ENCODE measurements around the gene RUSC2.
"Not testable (repeated sequence)": the region's sequence is repeated elsewhere in the genome, so short reads cannot be mapped to it uniquely, and the experiment has no call there.

Gene RUSC2

DNA sequence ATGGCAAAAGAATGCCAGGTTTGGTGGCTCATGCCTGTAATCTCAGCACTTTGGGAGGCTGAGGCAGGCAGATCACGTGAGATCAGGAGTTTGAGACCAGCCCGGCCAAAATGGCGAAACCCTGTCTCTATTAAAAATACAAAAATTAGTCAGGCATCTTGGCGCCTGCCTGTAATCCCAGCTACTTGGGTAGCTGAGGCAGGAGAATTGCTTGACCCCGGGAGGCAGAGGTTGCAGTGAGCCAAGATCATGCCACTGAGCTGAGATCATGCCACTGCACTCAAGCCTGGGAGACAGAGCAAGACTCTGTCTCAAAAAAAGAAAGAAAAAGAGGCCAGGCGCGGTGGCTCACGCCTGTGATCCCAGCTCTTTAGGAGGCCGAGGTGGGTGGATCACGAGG is 8.3 kb downstream of the RUSC2 start:
- not testable (repeated sequence) for DNase-seq

- DNase-seq: no peak
Measured at GRCh38 chr9:35499029-35499700, 9.3 kb downstream of the RUSC2 start.

GRCh38 chr9:35499701-35500030 is 9.8 kb downstream of the RUSC2 start:
- no peak for DNase-seq

DNA sequence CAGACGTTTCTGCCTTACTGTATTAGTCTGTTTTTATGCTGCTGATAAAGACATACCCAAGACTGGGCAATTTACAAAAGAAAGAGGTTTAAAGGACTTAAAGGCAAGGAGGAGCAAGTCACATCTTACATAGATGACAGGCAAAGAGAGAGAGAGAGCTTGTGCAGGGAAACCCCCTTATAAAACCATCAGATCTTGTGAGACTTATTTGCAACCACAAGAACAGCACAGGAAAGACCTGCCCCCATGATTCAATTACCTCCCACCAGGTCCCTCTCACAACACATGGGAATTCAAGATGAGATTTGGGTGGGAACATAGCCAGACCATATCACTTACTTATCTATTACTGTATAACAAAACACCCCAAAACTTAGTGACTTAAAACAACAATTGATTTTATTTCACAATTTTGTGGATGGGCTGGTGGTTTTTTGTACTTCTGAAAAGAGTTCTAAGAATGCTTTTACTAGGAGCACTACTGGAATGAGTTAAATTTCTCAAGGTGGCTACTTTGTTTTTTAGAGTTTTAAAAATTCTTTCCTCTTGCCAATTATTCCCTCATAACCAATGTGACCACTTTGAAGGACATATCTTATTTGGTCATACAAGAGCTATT is 10.3 kb downstream of the RUSC2 start:
- no peak for DNase-seq

- no peak for DNase-seq
Measured at GRCh38 chr9:35501946-35502345, 12.0 kb downstream of the RUSC2 start.

DNA sequence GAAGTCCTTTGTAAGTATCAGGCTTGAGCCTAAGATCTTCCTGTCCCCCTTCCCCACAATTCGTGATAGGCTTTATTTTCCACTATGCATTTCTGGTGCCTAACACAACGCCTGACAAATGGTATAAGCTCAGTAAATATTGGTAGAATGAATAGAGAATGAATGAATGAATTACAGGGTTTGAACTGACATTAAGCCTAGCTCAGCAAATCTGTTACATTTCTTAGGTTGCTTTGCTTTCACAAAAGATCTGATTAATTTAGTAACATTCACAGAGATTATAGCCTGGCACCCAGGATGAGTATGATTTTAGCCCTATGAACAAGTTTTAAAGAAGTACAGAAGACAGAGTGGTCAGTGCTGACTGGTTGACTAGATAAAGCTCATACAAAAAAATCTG is 16.4 kb downstream of the RUSC2 start:
- no peak for DNase-seq

- DNase-seq: no peak
Measured at GRCh38 chr9:35508069-35508468, 18.2 kb downstream of the RUSC2 start.

DNA sequence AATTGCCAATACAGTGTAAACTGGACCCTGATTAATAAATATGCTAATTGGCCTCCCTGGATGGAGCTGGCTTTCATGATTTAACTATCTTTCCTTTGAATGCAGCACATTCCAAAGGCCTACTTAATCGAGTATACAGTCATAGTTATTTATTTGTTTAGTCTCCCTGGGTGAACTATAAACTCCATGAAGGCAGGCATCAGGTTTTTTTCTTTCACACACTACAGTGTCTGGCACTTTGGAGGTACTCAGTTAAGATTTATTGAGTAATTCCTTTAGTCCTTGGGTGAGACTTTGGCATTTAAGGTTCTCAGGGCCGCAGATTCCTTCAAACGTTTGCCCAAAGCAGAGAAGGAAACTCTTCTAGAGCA is 20.5 kb downstream of the RUSC2 start:
- DNase-seq: no peak

- DNase-seq: no peak
Measured at GRCh38 chr9:35510754-35511428, 21.0 kb downstream of the RUSC2 start.

DNA sequence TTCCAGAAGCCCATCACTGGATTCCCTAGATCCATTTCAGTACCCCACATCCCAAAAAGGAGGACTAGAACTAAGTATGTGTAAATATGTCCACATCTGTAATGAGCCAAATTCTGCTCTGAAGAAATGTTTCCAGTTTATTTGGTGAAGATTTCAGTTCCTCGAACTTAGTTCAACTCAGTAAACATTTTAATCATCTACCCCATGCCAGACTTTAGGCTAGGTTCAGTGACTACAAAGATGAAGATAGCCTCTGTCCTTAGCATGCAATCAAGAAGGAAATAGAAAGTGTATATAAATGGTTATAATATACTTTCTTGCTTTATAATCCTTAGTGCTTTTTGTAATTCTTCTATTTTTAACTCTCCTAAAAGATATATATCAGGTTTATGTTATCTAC is 21.5 kb downstream of the RUSC2 start:
- DNase-seq: no peak

DNA sequence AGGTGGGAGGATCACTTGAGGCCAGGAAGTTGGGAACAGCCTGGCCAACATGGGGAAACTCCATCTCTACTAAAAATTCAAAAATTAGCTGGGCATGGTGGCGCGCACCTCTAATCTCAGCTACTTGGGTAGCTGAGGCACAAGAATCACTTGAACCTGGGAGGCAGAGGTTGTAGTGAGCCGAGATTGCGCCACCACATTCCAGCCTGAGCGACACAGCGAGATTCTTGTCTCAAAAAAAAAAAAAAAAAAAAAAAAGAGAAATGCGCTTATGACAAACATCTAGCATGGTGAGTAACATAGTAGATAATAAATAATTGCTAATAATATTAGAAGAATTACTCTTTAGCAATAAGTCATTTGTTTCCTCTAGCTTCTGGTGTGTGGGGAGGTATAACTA is 25.9 kb downstream of the RUSC2 start:
- DNase-seq: no peak

- no peak for DNase-seq
Measured at GRCh38 chr9:35516479-35516878, 26.6 kb downstream of the RUSC2 start.

DNA sequence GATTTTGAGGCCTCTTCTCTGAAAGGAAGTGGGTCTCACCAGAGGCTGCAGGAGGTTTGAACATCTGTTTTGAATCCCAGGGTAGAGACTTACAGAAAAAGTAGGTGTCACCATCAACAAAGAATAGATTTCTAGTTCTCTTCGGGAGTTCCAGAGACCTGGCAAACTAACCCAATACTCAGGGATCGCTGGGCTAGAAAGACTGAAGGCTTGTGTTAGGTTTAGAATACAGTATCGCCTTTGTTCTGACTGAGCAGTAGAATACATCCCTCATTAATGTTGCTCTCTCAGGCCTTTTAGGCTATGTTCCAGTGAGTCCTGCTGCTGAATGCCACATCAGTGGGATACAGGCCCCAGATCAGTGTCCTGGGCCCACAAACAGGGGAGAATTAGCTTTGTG is 27.2 kb downstream of the RUSC2 start:
- DNase-seq: no peak

GRCh38 chr9:35517552-35518224 is 27.8 kb downstream of the RUSC2 start:
- DNase-seq: no peak

- DNase-seq: no peak
Measured at GRCh38 chr9:35518225-35518821, 28.4 kb downstream of the RUSC2 start.

DNA sequence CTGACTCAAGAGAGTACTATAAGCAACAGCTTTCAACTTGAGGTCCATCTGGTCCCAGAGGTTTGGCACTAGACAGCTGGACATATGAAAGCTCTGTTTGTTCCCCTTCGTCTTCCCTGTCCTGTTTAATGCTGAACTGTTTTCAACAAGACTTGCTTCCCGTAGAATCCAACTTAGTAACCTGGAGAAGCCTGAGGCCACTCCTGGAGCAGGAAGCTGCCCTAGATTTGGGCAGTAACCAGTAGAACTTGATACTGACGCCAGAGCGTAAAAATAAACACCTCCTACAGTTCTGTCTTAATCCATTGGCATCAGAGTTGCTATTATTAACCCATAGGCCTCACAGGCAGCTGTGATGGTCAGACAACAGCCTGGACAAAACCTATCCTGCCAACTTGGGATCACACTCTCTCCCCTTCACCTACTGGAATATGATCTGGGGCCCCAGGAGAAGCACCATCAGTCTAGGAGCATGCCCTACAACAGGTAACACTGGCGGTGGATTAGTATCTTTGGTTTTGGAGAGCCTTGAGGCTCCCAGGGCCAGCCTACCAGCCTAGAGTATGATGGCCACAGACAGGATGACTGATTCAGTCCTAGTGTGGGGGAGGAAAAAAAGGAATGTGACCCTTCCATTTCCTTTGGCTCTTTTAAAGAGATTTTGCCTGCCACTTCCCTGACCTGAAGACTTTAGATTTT is 29.2 kb downstream of the RUSC2 start:
- no peak for DNase-seq

DNA sequence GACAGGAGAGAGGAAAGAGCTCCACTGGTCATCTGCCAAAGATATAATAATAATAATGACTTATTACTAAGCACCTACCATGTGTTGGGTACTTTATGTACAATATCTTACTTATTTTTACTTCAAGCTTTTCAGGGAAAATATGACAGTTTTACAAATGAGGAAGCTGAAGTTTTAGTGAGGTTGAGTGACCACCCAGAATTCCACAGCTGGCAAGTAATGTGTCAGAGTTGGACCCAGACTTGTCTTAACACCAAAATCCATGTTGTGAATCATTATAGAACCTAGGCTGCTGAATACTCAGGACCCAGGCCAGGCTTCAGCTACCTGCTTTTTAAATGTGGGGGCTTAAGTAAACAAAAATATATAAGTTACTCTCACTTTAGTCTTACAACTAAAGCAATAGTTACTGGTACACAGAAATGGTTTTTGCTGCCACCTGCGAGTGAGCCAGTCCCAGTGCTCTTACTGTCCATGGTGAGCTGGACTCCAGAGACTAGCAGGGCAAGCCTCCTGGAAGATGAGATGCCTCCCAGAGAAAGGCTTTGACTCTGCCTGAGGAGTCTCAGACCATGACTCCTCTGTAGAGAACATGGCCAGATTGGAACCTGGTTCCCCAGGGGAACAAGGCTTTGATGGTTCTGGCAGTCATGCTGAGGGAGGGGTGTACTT is 29.9 kb downstream of the RUSC2 start:
- no peak for DNase-seq

GRCh38 chr9:35520364-35520710 is 30.4 kb downstream of the RUSC2 start:
- no peak for DNase-seq

DNA sequence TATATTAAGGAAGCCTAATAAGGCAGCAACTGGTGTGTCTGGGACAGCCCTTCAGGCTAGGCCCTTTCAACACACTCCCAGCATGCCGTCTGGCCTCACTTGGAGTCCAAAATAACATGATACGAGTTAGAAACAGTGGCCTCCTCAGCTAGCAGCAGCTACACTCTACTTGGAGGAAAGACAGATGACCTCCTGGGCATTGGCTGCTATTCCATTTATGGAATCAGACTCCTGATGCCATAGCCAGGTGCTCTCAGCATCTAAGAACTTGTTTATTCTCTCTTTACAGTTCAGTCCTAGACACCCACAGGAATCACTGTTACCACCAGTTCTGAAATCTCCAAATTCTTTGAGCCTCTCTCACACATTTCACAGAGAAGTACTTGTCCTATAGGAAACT is 31.8 kb downstream of the RUSC2 start:
- no peak for DNase-seq

DNA sequence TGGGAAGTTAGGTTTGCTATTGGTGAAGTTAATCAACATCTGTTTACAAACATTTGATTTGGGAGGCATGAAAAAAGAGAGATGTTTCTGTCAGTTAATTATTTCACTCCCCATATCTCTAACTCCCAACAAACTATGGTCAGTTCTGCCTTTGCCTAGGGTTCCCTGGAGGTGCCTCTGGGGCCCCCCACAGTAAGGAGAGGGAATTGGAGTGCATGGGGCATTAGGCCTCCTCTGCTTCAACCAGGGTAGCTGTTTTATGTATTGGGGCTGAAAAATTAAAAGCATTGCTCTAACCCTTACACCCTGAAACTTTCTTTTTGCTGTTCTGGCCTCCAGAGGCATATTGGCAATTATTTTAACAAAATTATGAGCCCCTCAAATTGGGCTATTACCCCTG is 32.3 kb downstream of the RUSC2 start:
- no peak for DNase-seq

DNA sequence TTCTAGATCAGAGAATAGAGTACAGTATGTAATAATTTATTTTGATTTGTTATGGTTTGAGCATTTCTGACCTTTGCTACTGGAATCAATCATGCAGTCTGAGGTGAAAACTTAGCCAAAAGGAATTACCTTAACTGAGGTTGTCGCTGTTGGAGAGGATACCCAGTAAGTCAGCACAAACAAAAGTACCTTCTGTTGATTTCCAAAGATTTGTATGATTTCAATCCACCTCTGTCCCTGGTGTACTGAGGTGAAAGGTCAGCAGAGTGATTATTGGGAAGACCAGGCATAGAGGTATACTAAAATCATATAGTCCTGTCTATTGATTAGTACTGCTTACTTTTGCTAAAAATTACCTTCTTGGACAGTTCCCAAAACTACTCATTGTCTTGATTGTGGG is 32.8 kb downstream of the RUSC2 start:
- DNase-seq: no peak

DNA sequence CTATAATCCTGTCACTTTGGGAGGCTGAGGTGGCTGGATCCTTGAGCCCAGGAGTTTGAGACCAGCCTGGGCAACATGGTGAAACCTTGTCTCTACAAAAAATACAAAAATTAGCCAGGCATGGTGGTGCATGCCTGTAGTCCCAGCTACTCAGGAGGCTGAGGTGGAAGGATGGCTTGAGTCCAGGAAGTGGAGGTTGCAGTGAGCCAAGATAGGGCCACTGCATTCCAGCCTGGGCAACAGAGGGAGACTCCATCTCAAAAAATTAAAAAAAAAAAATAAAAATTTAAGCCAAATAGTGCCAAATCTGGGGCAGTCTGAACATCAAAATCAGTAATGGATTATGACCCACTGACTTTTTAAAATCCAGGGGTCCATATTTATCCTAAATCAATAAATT is 33.6 kb downstream of the RUSC2 start:
- not testable (repeated sequence) for DNase-seq
